PC-9 (cell line): Measurements from ENCODE around the gene RAB36. TPM values are rescaled to one million over a fixed set of nuclear protein-coding genes. Genes with fewer than 3 reads are reported as not detected.
A peak's percentile ranks its signal among the peaks of the same experiment; 100 is the strongest.

ENCODE experiments used
- BruUV-seq: library from RNA; stranded (reverse); fragments of 400-500 nt; replicated peaks from 2 replicates; lab custom pipeline; 2021; lab: Mats Ljungman, UMichigan
- CTCF ChIA-PET: fragments of 300-600 bp; sonication (Branson Sonifier 250); formaldehyde crosslinking; loops from one replicate; lab custom pipeline; 2022; ENCODE audit warnings: antibody characterized with exemption; lab: Charles Lee
- POLR2A ChIA-PET: fragments of 300-600 bp; sonication (Branson Sonifier 250); formaldehyde crosslinking; loops from one replicate; lab custom pipeline; 2022; ENCODE audit warnings: antibody characterized with exemption; ENCODE audit not compliant: unreplicated experiment; lab: Charles Lee
- DNase-seq, 2 experiments: peaks; one replicate each; pipeline versions ENCODE4 v3.0.0 to v3.0.0-alpha.2; 2015 to 2022; ENCODE audit warnings: mixed read lengths in 1 of 2
- H2AFZ ChIP-seq: fragments of 200-600 bp; sonication (generic); 2 replicates; pipeline ENCODE4 v1.8.1; 2017; ENCODE audit warnings: antibody characterized with exemption
- H3F3A ChIP-seq: fragments of 200-600 bp; sonication (generic); 2 replicates; pipeline ENCODE4 v1.8.1; 2017; ENCODE audit warnings: antibody characterized with exemption, mild to moderate bottlenecking, low read depth; ENCODE audit not compliant: insufficient read depth
- H3K27ac ChIP-seq: fragments of 200-600 bp; sonication (generic); 2 replicates; pipeline ENCODE4 v1.6.1; 2016; ENCODE audit warnings: mixed run types
- H3K27me3 ChIP-seq: fragments of 200-600 bp; sonication (generic); 2 replicates; pipeline ENCODE4 v1.6.1; 2016; ENCODE audit warnings: low read depth, mixed run types; ENCODE audit not compliant: insufficient read depth
- H3K36me3 ChIP-seq: fragments of 200-600 bp; sonication (generic); 2 replicates; pipeline ENCODE4 v1.6.1; 2016; ENCODE audit warnings: low read depth, mixed run types
- H3K4me1 ChIP-seq: fragments of 200-600 bp; sonication (generic); replicated peaks from 2 replicates; pipeline ENCODE4 v1.6.1; 2016; ENCODE audit warnings: mixed run types; ENCODE audit not compliant: insufficient read depth
- H3K4me2 ChIP-seq: fragments of 200-600 bp; sonication (generic); 2 replicates; pipeline ENCODE4 v1.6.1; 2017; ENCODE audit warnings: mixed run types
- H3K4me3 ChIP-seq: fragments of 200-600 bp; sonication (generic); 2 replicates; pipeline ENCODE4 v1.6.1; 2016; ENCODE audit warnings: mixed run types
- H3K79me2 ChIP-seq: fragments of 200-600 bp; sonication (generic); 2 replicates; pipeline ENCODE4 v1.6.1; 2017; ENCODE audit warnings: low read depth, mixed run types
- H3K9me2 ChIP-seq: fragments of 200-600 bp; sonication (generic); 2 replicates; pipeline ENCODE4 v1.8.1; 2017; ENCODE audit warnings: mild to moderate bottlenecking; ENCODE audit not compliant: insufficient read depth
- H3K9me3 ChIP-seq: fragments of 200-600 bp; sonication (generic); 2 replicates; pipeline ENCODE4 v1.8.1; 2016; ENCODE audit warnings: low read depth; ENCODE audit not compliant: insufficient read depth
- H4K20me1 ChIP-seq: fragments of 200-600 bp; sonication (generic); 2 replicates; pipeline ENCODE4 v1.8.1; 2017; ENCODE audit not compliant: insufficient read depth
- EZH2 ChIP-seq: fragments of 200-600 bp; sonication (generic); IDR thresholded peaks from 2 replicates; pipeline ENCODE4 v1.8.0; 2017; ENCODE audit warnings: antibody characterized with exemption, low read depth
- intact Hi-C: fragments of 100-400 bp; cut with micrococcal nuclease; formaldehyde crosslinking; loops from one replicate; pipeline ENCODE4 v1.10.0; 2022; ENCODE audit not compliant: unreplicated experiment
- total RNA-seq: library from RNA; stranded (reverse); gene quantifications from 2 replicates; pipeline ENCODE4 v1.2.3, GENCODE V29; 2021
- TF ChIP-seq, protein P1 (sequence below): fragments of 200-600 bp; sonication (generic); conservative IDR thresholded peaks from 2 replicates; pipeline ENCODE4 v1.6.1; 2017; ENCODE audit warnings: mixed run types, antibody characterized with exemption, mild to moderate bottlenecking, moderate library complexity

Gene RAB36
- total RNA-seq, 1 experiment from 2014 or later = 6.8 TPM

- no peak overlapping the region for H3K4me3 ChIP-seq
- peaks cover 96% of the 10 kb centered on the region for H3K79me2 ChIP-seq
- H3K27ac ChIP-seq = no peak overlapping the region
- H3F3A ChIP-seq = no peaks in the 10 kb centered on the region
- BruUV-seq = no TSS peak
- H3K4me1 ChIP-seq = peaks cover 31% of the 10 kb centered on the region
- no peaks in the 10 kb centered on the region for H3K27me3 ChIP-seq
- DNase-seq = no peak
- no peak overlapping the region for H3K4me2 ChIP-seq
- ChIA-PET POLR2A (interaction anchor here (0.7 kb wide), 1 partner anchor 10 kb away, joined by 5 read pairs; the partner anchor contains the start of gene BCR), CTCF (no interaction called here)
- H3K9me3 ChIP-seq = no peaks in the 10 kb centered on the region
- no peak overlapping the region for H2AFZ ChIP-seq
- TF ChIP-seq EZH2 = no peak
- TF ChIP-seq, protein P1, sequence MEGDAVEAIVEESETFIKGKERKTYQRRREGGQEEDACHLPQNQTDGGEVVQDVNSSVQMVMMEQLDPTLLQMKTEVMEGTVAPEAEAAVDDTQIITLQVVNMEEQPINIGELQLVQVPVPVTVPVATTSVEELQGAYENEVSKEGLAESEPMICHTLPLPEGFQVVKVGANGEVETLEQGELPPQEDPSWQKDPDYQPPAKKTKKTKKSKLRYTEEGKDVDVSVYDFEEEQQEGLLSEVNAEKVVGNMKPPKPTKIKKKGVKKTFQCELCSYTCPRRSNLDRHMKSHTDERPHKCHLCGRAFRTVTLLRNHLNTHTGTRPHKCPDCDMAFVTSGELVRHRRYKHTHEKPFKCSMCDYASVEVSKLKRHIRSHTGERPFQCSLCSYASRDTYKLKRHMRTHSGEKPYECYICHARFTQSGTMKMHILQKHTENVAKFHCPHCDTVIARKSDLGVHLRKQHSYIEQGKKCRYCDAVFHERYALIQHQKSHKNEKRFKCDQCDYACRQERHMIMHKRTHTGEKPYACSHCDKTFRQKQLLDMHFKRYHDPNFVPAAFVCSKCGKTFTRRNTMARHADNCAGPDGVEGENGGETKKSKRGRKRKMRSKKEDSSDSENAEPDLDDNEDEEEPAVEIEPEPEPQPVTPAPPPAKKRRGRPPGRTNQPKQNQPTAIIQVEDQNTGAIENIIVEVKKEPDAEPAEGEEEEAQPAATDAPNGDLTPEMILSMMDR = no peak
- peaks cover 5% of the 10 kb centered on the region; the same call in 1 of the 2 replicates for H3K36me3 ChIP-seq
- intact Hi-C loops = no loop called here
- H3K9me2 ChIP-seq = no peaks in the 10 kb centered on the region
- H4K20me1 ChIP-seq = peaks cover 30% of the 10 kb centered on the region
Measured at GRCh38 chr22:23190526-23190925, 45.2 kb downstream of the RAB36 start.

- CTCF ChIA-PET = no interaction called here
- no peaks in the 10 kb centered on the region for H3K36me3 ChIP-seq
Measured at GRCh38 chr22:23192133-23192532, 46.9 kb downstream of the RAB36 start.

DNA sequence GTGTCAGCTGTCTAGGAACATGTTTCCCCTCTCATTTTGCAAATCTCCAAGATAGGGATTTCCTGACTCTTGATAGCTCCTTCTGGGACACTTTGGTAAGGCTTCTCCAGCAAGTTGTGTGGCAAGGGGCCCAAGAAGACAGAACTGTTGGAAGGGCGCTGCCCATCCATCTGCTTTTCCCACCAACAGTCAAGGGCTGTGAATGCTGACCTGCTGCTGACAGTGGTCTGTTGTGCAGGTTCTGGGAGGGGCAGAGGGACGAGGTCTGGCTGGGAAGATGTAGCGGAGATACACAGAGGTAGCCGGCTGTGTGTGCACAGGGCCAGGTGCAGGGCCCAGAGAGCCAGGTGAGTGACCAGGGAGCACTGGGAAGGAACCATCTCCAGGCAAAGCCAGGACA, 47.3 kb downstream of the RAB36 start:
- Histone ChIP-seq H3K4me1 (peaks cover 26% of the 10 kb centered on the region), H3K36me3 (no peaks in the 10 kb centered on the region), H2AFZ (no peak overlapping the region), H3K9me3 (no peaks in the 10 kb centered on the region), H3K27me3 (no peaks in the 10 kb centered on the region), H3F3A (no peaks in the 10 kb centered on the region), H3K9me2 (no peaks in the 10 kb centered on the region), H3K4me2 (peak overlapping the region; percentile 38), H4K20me1 (peaks cover 35% of the 10 kb centered on the region), H3K79me2 (peaks cover 96% of the 10 kb centered on the region), H3K27ac (0 out of 2 replicates have a peak overlapping the region, but pooled peaks have one; percentile 58), H3K4me3 (no peak overlapping the region)
- TF ChIP-seq EZH2 = no peak
- TF ChIP-seq, protein P1 = no peak
- POLR2A ChIA-PET = no interaction called here
- intact Hi-C loops = no loop called here
- no peak for DNase-seq
- CTCF ChIA-PET = no interaction called here
- BruUV-seq = no TSS peak

More at GRCh38 chr22:23192133-23192532, 46.9 kb downstream of the RAB36 start:
- Histone ChIP-seq H3K9me2 (no peaks in the 10 kb centered on the region), H3F3A (no peaks in the 10 kb centered on the region), H3K27me3 (no peaks in the 10 kb centered on the region), H3K27ac (peak overlapping the region; percentile 58), H3K4me2 (peak overlapping the region; percentile 38), H3K4me3 (no peak overlapping the region), H2AFZ (no peak overlapping the region), H3K79me2 (peaks cover 96% of the 10 kb centered on the region), H3K9me3 (no peaks in the 10 kb centered on the region), H4K20me1 (peaks cover 35% of the 10 kb centered on the region), H3K4me1 (peaks cover 30% of the 10 kb centered on the region)
- intact Hi-C loops = no loop called here
- TF ChIP-seq EZH2 = no peak
- TF ChIP-seq, protein P1 = no peak
- BruUV-seq = no TSS peak
- POLR2A ChIA-PET = no interaction called here
- peak; percentile 47 to 77 for DNase-seq
